Vagina (tissue), 2 donors: ENCODE data around the gene LAMP2.

Experiments
- POLR2A ChIP-seq, 2 donors: fragments of 450-650 bp; IDR thresholded peaks; one replicate each; pipeline ENCODE4 v1.6.1; 2017; ENCODE audit warnings: antibody characterized with exemption in 2 of 2, mild to moderate bottlenecking in 2 of 2, moderate library complexity in 2 of 2
- TF ChIP-seq, protein P1 (sequence below), 3 experiments: fragments of 450-650 bp in 2 of 3; fragments of 200-600 bp in 1 of 3; sonication (generic) in 1 of 3; IDR thresholded peaks; one replicate each; pipeline ENCODE4 v1.5.1; 2017 to 2019; ENCODE audit warnings: antibody characterized with exemption in 3 of 3, mild to moderate bottlenecking in 2 of 3, moderate library complexity in 2 of 3

DNA sequence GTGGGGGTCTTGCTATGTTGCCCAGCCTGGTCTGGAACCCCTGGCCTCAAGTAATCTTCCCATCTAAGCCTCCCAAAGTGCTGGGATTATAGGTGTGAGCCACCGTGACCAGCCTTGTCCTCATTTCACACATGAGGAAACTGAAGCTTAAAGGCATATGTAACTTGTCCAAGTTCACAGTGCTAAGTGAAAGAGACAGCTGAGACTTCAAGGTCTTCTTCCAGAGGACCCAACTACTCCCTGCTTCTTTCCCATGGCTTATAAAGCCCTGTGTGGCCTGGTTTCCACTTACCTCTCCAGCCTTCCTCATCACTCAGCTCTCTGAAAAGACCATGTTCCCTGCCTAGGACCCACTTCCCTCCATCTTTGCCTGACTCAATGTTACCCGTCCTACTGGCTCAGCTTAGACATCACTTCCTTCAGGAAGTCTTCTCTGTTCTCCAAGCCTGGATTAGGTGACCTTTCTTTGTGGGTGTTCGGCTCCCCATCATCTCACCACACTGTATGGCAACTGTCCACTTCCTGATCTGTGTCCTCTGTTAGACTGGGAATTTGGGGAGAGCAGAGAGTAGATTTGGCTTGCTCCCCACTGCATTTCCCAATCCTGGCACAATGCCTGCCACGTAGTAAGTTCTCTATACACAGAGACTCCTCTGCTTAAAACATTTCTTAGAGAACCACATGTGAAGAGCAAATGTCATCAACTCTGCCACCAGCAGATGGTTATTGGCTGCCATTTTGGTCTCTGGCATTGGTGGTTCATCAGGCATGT lies 30.4 kb upstream of the LAMP2 start:
- TF ChIP-seq, protein P1, sequence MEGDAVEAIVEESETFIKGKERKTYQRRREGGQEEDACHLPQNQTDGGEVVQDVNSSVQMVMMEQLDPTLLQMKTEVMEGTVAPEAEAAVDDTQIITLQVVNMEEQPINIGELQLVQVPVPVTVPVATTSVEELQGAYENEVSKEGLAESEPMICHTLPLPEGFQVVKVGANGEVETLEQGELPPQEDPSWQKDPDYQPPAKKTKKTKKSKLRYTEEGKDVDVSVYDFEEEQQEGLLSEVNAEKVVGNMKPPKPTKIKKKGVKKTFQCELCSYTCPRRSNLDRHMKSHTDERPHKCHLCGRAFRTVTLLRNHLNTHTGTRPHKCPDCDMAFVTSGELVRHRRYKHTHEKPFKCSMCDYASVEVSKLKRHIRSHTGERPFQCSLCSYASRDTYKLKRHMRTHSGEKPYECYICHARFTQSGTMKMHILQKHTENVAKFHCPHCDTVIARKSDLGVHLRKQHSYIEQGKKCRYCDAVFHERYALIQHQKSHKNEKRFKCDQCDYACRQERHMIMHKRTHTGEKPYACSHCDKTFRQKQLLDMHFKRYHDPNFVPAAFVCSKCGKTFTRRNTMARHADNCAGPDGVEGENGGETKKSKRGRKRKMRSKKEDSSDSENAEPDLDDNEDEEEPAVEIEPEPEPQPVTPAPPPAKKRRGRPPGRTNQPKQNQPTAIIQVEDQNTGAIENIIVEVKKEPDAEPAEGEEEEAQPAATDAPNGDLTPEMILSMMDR (IDR thresholded peaks at IDR 0.05): no peak
- no peak for TF ChIP-seq POLR2A (IDR thresholded peaks at IDR 0.05)
